ENCODE results near the gene DET1.
"Not testable (repeated sequence)": the region's sequence is repeated elsewhere in the genome, so short reads cannot be mapped to it uniquely, and the experiment has no call there.

The DET1 gene

DNA sequence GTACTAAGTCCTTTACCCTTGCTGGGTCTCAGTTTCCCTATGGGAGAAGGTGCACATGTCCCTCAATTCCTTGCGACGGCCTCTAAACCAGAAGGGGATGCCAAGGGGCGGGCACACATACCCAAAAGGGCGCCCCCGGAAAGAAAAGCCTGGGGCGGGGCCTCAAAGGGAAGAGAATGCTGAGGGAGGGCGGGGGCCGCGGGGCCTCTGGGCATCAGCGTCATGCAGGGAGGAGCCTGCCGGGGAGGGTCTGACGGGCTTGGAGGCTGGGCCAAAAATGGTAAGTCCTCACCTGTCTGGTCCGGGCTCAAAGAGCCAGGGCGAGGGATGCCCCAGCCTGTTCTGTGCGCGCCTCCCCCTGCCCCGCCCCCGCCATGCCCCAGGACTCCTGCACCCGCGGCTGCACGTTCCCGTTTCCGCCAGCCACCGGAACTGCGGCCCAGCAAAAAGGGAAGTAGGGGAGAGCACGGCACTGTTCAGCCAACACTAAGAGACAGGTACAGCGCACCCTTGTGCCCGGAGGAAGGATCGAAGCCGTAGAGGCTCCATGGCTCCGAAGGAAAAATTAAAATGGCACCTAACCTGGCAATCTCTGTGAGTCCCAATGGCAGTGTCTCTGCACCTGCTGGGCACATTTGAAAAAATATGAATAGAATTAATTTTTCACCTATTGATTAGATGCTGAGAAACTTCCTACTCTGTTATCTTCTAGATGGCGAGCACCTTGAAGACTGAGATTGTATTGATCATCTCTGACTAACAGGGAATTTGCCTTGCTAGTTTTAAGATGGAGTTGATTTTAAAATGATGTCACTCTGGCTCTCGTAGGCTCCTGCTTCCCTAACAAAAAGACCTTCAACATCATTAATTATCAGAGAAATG, at the start of gene DET1:
Gene DET1 (minus strand): TSS at position 434 of the 882 bp plus-strand sequence. CDS start 14,976 bp downstream, outside the sequence.
- ATAC-seq = peak; percentile 95 to 96

DNA sequence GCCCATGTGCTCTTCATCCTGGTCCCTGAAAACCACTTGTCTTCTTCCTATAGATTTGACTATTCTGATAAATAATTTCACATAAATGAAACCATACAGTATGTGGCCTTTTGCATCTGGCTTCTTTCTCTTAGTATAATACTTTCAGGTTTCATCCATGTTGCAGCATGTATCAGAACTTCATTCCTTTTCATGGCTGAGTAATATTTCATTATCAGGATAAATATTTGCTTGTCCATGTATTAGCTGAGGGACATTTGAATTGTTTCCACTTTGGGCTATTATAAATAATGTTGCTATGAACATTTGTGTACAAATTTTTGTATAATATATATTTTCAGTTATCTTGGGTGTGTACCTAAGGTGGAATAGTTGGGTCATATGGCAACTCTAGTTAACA, 44.9 kb upstream of the DET1 start:
- ATAC-seq = no peak

DNA sequence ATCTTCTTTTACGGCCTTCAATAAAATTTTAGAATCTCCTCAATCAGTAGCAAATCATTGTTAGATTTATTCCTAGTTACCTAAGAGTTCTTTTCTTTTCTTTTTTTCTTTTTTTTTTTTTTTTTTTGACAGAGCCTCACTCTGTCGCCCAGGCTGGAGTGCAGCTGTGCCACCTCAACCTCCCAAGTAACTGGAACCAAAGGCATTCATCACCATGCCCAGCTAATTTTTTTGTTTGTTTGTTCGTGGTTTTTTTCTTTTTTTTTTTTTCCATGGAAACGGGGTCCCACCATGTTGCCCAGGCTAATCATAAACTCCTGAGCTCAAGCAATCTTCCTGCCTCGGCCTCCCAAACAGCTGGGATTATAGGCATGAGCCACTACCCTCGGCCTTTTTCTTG, 44.3 kb upstream of the DET1 start:
- ATAC-seq = no peak

- ATAC-seq = no peak
Measured at GRCh38 chr15:88586401-88587162, 40.1 kb upstream of the DET1 start.

- ATAC-seq = no peak
Measured at GRCh38 chr15:88580532-88580931, 34.1 kb upstream of the DET1 start.

- no peak for ATAC-seq
Measured at GRCh38 chr15:88579322-88579721, 32.8 kb upstream of the DET1 start.

DNA sequence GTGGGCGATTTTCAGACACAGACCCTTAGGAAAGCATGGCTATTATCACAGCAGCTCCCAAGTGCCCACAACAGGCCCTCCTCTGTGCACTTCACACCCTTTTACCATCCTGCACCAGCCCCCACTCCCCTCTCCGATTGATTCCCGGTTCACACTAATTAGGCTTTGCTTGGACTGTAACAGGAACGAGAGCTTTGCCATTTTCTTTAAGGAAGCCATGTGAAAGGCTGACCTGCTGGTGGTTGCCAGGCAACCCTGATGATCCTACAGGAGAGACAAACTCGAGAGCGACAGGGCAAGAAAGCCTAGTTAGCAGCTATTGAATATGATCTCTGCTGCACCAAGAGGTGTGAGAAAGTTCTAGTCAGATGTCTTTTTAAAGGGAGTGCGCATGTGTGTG, 28.2 kb upstream of the DET1 start:
- ATAC-seq = no peak

- ATAC-seq = no peak
Measured at GRCh38 chr15:88574077-88574476, 27.6 kb upstream of the DET1 start.

GRCh38 chr15:88571852-88572259, 25.4 kb upstream of the DET1 start:
- no peak for ATAC-seq

- ATAC-seq = no peak
Measured at GRCh38 chr15:88571153-88571851, 24.8 kb upstream of the DET1 start.

DNA sequence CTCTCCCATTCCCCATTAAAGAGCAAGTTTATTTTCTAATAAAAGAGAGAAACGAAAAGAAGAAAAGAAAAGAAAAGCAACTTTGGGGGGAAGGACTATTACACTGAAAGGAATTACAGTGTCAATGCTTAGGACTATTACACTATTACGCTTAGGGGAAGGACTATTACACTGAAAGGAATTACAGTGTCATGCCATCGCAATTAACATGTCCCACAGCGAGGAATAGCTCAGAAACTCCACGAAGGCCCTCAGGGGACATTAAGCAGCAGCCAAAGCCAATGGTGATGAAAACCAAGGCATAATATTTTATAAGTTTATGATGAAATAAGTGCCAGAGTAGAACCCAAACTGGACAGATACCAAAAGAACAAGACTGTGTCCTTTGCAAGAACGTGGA, 22.1 kb upstream of the DET1 start:
- no peak for ATAC-seq

DNA sequence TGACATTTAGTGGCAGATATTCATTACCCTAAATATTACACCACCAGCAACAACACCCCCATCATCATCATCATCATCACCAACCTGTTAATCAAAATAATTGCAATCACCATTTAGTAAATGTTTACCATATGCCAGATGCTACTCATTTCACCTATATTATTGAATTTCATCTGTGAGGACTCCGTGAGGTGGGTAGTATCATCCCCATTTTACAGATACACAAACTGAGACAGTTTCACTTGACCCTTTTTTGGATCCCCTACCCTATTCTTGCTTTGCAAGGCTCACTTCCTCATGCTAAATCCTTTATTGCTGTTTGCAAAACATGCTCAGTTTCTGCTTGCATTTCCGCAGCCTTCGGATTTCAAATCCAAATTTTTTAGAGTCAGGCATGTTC, 18.3 kb upstream of the DET1 start:
- no peak for ATAC-seq

- ATAC-seq = no peak
Measured at GRCh38 chr15:88563638-88564037, 17.2 kb upstream of the DET1 start.

GRCh38 chr15:88559565-88559964, 13.1 kb upstream of the DET1 start:
- not testable (repeated sequence) for ATAC-seq

- not testable (repeated sequence) for ATAC-seq
Measured at GRCh38 chr15:88558026-88558425, 11.5 kb upstream of the DET1 start.

- ATAC-seq = not testable (repeated sequence)
Measured at GRCh38 chr15:88548009-88548408, 1.5 kb upstream of the DET1 start.

GRCh38 chr15:88545578-88546247, 768 bp downstream of the DET1 start:
- ATAC-seq = not testable (repeated sequence)

GRCh38 chr15:88543065-88543776, 3.3 kb downstream of the DET1 start:
- no peak for ATAC-seq

DNA sequence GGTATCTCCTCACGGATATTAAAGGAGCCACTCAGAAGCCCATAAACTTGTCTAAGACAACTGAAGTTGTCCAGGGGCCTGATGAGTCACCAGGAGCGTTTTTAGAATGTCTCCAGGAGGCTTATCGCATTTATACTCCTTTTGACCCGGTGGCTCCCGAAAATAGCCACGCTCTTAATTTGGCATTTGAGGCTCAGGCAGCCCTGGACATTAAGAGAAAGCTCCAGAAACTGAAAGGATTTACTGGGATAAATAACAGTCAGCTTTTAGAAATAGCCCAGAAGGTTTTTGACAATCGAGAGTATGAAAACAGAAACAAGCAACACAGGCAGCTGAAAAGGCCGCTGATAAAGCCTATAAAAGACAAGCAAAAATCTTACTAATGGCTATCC, 4.1 kb downstream of the DET1 start:
- no peak for ATAC-seq

GRCh38 chr15:88541709-88542341, 4.7 kb downstream of the DET1 start:
- ATAC-seq = no peak

DNA sequence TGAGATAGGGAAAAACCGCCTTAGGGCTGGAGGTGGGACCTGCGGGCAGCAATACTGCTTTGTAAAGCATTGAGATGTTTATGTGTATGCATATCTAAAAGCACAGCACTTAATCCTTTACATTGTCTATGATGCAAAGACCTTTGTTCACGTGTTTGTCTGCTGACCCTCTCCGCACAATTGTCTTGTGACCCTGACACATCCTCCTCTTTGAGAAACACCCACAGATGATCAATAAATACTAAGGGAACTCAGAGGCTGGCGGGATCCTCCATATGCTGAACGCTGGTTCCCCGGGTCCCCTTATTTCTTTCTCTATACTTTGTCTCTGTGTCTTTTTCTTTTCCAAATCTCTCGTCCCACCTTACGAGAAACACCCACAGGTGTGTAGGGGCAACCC, 5.4 kb downstream of the DET1 start:
- not testable (repeated sequence) for ATAC-seq

All from activated CD4-positive, CD25-positive, alpha-beta regulatory T cell treated with anti-CD3 and anti-CD28 coated beads, Interleukin-2, amount 50 U/mL, for 24 hours (primary cell).